ENCODE results near the gene SLC26A4.

Gene SLC26A4

DNA sequence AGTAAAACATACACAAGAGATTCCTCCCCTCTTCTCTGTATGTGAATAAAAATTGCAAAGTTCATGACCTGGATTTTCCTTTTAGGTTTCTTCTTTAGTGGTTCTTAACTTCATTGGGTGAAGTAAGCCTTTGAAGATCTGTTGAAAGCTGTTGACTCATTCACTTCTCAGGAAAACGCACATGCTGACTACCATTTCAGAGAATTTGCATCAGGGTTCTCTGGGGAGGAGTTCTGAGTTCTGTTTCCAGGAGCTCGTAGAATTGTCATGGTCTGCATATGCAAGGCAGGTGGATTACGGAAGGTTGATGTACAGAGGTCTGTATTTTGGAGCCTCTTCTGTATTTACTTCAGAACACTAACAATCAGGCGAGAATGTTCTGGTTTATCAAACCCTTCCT lies 962 bp upstream of the SLC26A4 start:
- DNase-seq (ENCODE audit: low read depth in 2 of 2) = no peak

DNA sequence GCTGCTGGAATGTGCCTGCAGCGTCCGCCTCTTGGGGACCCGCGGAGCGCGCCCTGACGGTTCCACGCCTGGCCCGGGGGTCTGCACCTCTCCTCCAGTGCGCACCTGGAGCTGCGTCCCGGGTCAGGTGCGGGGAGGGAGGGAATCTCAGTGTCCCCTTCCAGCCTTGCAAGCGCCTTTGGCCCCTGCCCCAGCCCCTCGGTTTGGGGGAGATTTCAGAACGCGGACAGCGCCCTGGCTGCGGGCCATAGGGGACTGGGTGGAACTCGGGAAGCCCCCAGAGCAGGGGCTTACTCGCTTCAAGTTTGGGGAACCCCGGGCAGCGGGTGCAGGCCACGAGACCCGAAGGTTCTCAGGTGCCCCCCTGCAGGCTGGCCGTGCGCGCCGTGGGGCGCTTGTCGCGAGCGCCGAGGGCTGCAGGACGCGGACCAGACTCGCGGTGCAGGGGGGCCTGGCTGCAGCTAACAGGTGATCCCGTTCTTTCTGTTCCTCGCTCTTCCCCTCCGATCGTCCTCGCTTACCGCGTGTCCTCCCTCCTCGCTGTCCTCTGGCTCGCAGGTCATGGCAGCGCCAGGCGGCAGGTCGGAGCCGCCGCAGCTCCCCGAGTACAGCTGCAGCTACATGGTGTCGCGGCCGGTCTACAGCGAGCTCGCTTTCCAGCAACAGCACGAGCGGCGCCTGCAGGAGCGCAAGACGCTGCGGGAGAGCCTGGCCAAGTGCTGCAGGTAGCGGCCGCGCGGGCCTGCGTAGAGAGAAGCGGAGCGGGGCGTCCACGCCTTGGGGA lies 645 bp downstream of the SLC26A4 start:
- no peak for DNase-seq (ENCODE audit: low read depth in 2 of 2)

DNA sequence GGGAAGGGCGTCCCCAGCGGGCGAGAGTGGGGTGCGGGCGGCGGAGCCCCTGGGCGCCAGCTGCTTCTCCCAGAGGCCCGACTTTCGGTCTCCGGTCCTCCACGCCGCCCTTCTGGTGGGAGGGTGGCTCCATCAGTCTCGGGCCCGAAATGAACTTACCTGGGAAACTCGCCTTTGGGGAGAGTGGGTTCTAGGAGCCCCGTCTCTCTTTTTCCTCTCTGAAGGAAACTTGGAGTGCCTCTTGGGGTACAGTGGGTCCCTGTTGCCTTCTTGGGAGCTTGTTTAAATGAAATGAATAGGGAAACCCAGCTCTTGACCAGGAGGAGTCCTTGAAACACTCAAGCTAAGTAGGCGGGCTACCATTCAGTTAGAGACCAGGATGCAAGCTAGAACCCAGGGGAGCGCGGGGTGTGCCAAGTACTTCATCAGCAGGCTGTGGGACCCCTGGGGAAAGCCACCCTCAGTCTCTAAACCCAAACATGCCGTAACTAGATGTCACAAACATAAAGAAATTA lies 1.3 kb downstream of the SLC26A4 start:
- no peak for DNase-seq (ENCODE audit: low read depth in 2 of 2)

DNA sequence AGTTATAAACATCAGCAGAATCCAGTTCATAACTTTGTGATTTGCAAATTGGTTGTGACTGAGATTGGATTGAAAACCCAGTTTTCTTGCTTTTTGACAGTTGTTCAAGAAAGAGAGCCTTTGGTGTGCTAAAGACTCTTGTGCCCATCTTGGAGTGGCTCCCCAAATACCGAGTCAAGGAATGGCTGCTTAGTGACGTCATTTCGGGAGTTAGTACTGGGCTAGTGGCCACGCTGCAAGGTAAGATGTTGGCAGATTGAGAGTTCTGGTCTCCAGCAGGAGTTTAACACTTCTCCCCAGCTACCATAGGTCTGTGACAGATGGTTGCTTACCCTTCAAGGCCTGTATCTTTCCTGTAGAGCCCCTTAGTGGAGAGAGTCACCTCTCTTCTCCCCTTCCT lies 2.6 kb downstream of the SLC26A4 start:
- no peak for DNase-seq (ENCODE audit: low read depth in 2 of 2)

DNA sequence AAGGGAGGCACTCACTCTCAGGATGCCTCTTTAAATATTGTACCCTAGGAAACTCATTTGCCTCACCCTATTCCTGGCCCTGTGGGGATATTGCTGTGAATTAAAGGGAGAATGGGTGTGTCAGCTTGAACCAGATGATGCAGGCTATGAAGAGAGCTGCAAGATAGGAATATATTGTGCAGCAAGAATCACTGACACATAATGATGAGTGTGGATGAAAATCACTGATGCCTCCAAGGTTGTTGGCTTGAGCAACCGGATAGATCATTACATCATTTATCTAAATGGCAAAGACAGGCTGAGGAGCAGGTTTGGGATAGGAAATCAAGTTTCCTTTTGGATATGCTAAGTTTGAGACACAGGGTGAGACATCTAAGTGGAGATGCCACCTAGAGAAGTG lies 6.2 kb downstream of the SLC26A4 start:
- DNase-seq (ENCODE audit: low read depth in 2 of 2) = no peak

DNA sequence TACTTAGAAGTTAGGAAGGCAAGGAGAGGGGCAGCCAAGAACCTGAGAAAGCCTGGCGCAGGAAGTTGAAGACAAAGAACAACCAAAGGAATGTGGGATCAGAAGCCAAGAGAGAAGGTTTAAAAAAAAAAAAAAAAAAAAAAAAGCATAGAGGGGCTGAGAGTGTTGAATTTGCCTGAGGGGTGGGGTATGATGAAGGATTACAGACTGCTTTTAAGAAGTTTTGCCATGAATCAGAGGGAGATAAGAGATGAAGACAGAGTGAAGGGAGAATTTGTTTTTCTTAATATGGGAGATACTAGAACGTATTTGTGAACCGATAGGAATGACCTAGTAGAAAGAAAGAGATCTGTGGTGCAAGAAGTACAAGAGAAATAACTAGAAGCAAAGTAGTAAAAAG lies 6.7 kb downstream of the SLC26A4 start:
- DNase-seq (ENCODE audit: low read depth in 2 of 2) = no peak

DNA sequence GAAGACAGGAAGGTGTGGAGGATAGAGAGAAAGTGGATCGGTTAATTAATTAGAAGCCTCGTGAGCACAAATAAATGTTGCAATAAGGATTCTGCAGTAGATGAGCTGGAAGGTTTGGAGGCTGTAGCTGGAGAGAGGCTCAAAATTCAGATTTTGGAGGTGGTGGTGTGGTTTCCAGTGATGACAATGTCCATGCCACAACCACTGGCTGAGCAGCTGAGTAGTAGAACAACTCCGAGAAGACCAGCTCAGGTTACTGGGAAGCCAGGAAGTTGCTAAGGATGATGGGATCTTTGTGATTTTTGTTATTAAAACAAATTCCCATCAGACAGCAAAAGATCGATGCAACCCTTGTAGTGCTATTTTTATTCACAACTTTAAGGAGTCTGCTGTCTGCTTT lies 7.7 kb downstream of the SLC26A4 start:
- no peak for DNase-seq (ENCODE audit: low read depth in 2 of 2)

DNA sequence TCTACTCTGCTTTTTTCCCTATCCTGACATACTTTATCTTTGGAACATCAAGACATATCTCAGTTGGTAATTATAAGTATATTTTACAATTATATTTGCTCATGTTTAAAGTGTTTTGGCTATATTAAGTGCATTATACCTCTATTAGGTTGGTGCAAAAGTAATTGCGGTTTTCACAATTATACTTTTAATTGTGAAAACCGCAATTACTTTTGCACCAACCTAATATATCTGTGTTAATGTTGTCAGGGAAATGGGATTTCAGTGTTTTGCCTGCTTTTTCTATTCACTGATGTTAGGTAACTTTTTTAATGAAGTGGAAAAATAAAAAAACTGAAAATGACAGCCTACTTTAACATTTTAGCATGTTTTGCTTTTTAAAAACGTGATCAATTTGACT lies 11.6 kb downstream of the SLC26A4 start:
- DNase-seq (ENCODE audit: low read depth in 2 of 2) = no peak

DNA sequence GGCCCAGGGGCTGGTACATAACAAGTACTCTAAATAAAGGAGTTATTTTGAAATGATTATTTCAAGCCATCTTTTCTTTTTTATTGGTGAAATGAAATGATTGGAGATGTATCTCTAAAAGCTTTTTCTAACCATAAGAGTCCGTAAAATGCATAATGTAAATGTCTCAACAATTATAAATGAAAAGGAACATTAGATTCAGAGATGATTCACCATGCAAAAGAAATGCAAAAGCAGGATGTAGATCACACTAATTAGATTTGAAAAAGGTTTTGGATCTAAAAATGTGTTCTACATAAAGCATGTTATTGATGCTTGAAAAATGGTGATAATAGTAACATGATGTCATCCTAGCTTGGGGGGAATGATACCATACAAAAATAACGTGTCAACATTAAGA lies 15.6 kb downstream of the SLC26A4 start:
- no peak for DNase-seq (ENCODE audit: low read depth in 2 of 2)

DNA sequence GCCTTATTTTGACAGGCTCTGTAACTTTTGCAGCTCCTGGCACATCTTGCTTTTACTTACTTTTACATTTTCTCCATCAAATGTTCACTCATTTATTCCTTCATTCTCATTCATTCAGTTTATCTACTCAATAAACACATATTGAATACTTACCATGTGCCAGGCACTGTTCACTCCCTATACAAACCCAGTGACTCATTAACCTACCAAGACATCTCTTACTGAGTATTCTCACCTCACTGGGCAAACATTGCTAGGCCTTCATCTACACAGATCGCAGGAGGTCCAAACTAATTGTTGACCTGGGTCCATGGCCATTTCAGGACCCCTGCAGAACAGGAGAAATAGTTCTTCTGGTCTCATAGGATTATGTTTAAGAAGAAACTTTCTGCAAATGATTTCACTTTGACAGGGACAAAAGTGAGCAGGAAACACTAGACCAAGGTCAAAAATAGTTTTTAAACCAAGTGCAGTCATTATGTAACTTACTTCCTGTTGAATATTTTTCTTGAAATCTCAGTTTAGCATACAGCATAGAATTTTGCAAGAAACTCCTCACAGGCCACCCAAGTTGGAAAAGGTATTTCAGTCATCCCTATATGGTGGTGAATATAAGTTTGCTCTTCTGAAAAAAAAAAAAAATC lies 17.6 kb downstream of the SLC26A4 start:
- DNase-seq (ENCODE audit: low read depth in 2 of 2) = no peak

DNA sequence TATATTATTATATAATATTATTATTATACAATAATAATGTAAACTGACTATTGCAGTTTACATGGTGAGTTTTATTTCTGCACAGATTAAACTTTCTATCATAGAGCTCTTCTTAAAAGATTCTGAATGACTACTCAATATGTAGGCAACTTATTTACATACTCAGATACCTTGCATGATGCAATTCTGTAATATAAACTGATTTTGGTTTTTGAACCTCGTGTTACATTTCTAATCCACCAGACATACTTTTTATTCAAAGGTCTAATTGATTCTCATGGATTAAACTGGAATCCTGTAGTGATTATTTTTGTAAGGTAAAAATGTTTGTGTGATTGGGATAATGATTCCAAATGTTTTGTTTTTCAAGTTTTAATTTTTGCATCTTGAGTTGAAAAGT lies 19.9 kb downstream of the SLC26A4 start:
- DNase-seq (ENCODE audit: low read depth in 2 of 2) = no peak

DNA sequence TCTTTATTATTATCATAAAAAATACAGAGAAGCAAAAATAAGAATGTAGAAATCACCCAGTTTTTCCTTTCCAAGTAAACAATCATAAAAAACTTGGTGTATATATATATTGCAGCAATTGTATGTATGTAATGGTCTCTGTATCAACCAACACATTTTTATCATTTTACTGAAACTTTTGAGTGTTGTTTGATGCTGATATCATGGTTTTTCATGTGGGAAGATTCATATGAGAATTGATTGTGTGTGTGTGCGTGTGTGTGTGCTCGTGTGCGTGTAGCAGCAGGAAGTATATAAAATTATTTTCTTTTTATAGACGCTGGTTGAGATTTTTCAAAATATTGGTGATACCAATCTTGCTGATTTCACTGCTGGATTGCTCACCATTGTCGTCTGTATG lies 22.3 kb downstream of the SLC26A4 start:
- DNase-seq (ENCODE audit: low read depth in 2 of 2) = no peak

DNA sequence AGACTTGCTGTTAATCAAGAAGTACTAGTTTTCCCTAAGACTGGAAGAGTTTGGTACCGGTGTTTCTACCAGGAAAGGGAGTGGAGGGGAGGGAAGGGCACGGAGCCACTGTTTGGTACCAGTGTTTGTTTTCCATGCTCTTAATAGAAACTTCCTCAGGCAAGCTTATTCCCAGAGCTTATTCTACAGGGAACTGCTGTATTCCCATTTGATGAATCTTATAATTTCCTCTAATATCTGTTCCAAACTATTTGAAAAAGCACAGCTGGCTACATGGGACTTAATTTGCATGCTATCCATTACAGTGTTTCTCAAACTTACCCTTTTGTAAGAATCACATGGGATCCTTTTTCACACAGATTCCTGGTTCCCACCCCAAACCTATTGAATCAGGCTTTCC lies 23.7 kb downstream of the SLC26A4 start:
- no peak for DNase-seq (ENCODE audit: low read depth in 2 of 2)

DNA sequence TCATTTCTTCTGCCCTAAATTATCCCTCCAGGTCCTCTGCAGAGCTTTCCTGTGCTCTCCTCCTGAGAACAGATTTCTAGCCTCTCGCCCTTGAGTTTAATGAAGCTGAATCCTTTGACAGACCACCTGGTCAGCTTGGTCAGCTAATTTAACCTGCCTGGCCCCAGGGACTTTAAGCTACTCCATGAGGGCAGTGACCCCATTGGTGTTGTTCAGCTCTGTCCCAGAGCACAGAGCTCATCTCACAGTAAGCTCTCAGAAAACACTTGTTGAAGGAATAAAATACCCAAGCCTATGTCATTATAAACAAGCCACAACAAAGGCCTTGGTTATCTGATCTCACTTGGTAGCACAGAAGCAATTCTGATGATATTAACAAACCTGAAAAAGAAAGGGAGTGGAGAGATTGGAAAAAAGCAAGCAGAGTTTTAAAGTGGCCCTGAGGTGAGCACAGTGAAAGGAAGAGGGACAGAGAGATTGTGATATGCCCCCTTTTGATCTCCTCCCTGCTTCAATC lies 24.4 kb downstream of the SLC26A4 start:
- DNase-seq (ENCODE audit: low read depth in 2 of 2) = no peak

DNA sequence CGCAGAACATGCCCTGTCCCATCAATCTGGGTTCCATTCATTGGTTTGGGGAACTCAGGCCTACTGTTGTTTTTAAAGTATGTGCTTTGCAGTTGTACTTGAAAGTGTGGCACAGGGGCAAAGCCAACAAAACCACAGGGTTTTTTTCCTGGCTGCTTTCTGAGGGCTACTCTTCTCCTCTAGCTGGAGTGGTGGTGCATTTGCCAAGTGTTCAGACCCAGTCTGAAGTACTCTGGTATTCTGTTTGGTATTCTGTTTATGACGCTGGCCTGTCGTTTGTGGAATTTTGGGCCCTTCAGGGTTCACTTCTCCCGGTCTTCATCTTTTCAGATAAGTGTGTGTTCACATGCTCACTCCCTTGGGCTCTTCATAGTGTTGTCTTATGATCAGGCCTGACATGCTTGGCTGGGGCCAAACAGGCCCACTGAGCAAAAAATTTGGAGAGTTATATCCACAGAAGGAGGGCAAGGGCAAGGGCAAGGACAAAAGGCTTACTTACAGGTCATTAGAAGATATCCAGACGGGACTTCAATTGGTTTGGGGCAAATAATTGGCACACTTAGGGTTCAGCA lies 26.3 kb downstream of the SLC26A4 start:
- DNase-seq (ENCODE audit: low read depth in 2 of 2) = no peak

DNA sequence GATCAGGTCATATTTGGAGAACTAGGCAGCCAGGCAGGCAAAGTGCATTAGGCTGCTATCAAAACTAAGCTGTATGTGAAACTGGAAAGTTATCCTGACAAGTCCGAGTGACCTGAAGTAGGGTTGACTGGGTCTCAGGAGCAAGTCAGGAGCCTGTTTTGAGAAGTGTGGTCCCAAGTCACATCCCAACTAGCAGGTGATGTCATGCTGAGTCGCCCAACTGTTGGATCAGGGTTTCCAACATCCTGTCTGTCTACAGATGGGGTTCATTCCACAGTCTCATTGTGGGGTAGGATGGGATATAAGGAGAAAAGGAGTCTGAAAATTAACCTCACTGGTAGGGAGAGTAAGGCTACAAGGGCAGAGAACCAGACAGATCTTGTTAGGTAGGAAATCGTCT lies 27.0 kb downstream of the SLC26A4 start:
- no peak for DNase-seq (ENCODE audit: low read depth in 2 of 2)

DNA sequence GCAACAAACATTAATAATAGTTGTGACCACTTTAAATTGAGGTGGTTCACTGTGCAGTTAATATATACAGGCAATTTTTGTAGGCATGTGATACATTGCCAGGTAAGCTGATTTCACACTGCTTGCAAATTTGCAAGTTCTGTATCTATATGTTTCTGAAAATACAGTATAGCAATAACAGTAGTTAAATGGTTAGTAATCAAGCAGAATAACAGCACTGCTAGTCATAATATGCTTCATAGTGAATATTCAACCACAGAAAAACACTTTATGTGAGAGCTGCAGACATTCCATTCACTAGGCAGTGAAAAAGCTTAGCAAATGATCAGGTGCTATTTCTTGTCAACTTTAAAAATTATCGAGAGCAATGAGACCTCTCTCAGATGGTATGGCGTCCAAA lies 28.9 kb downstream of the SLC26A4 start:
- no peak for DNase-seq (ENCODE audit: low read depth in 2 of 2)

DNA sequence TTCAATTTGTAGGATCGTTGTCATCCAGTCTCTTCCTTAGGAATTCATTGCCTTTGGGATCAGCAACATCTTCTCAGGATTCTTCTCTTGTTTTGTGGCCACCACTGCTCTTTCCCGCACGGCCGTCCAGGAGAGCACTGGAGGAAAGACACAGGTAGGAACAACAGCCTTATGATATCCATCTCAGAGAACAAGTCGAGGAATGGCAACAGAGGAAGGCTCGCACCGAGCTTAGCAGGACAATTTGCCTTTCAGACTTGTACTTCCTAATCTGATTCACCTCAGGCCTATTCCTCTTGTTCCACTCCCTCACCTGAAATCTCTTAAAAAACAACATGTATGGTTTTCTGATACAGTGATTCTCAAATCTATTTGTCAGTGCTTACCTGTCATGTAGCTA lies 29.5 kb downstream of the SLC26A4 start:
- no peak for DNase-seq (ENCODE audit: low read depth in 2 of 2)

DNA sequence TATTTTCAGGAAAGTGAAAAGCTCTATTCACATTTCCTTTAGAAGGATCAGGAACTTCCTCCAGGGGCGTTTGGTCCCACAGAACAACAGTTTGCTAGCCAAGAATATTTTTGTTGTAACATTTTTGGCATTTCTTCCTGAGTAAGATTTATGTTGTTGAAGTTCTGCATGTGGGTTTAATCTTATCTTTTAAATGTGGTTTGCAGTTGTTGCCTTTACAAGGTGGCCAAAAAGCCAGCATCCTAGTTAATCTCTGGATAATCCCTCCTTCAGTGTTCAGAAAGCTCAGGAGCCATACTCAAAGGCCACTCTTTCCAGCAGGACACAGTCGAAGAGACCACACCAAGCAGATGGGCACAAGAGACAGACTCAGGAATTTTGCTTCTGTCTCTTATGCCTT lies 30.0 kb downstream of the SLC26A4 start:
- no peak for DNase-seq (ENCODE audit: low read depth in 2 of 2)

DNA sequence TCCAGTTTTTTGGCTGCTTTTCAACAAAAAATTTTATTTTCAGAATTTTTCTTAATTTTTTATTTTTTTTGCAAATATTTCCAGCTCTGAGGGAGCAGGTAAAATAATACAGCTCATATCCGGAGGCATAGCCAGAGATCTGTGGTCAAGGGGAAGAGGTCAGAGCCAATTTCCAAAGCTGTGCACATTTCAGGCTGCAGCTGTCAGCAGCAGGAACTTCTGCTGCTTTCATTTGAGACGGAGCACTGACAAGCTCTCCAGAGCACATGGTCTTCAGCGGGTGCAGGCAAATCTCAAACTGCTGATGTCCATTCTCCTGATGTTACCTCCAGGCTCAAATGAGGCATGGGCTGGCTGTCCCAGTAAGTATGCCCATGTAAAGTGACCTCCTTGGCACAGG lies 31.1 kb downstream of the SLC26A4 start:
- no peak for DNase-seq (ENCODE audit: low read depth in 2 of 2)

DNA sequence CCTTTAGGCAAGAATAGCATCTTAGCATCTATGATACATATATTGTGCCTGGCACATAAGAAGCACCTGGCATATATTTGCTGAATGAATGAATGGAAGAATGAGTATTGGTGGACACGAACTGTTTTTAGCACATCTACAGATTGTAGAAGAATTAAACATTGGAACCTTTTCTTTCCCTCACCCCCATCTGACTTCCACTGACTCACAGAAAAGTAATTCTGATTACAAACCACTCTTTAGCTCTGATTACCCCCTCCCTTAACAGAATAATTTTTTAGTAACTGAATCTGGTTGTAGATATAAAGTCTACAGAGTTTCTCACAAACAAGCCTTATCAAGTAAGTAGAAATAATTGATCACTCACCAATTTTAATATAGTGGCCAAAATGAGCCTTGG lies 31.9 kb downstream of the SLC26A4 start:
- DNase-seq (ENCODE audit: low read depth in 2 of 2) = no peak

DNA sequence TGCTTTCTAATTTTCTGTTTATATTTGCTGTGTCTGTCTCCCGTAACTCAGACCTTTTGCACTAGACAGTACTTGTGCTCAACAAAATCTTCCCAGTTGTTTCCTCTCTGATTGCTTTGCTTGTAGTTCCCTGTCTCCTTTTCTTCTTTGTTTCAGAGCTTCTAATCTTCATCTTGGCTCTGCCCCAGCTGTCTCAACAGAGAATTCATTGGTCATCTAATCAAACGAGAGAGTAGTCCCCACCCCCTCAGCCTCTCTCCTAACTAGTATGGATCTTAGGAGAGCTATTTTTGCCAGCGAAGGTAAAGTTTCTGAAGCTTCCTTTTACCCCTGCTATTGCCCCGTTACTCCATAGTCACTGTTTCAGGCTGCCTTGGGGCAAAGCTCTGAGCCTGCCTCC lies 32.8 kb downstream of the SLC26A4 start:
- DNase-seq (ENCODE audit: low read depth in 2 of 2) = no peak

DNA sequence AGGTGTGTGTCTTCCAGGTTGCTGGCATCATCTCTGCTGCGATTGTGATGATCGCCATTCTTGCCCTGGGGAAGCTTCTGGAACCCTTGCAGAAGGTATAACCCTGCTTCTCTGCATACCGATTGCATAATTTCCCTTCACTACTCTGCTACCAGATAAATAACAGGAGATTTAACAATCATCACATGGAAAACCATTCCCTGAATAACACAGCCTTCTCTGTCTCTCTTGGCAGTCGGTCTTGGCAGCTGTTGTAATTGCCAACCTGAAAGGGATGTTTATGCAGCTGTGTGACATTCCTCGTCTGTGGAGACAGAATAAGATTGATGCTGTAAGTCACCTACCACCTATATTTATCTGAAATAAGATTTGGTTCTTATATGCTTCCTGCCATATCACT lies 33.8 kb downstream of the SLC26A4 start:
- DNase-seq (ENCODE audit: low read depth in 2 of 2) = no peak
